SK-N-MC (cell line): ENCODE data around the gene TSPAN3.

ENCODE experiments used
- EZH2 ChIP-seq: fragments of 200-600 bp; sonication (generic); IDR thresholded peaks from one replicate; pipeline ENCODE4 v1.6.1; 2017; ENCODE audit warnings: antibody characterized with exemption
- FOXP2 ChIP-seq: optimal IDR thresholded peaks from 2 replicates; pipeline ENCODE3; 2011; ENCODE audit warnings: mild to moderate bottlenecking, moderate library complexity; ENCODE audit not compliant: insufficient read depth; ENCODE audit errors: extremely low read length, control extremely low read depth
- POLR2AphosphoS5 ChIP-seq: IDR thresholded peaks from 2 replicates; pipeline ENCODE4 v1.6.1; 2012; ENCODE audit warnings: mild to moderate bottlenecking, low read depth, low read length, borderline replicate concordance

GRCh38 chr15:77032647-77033416, 38.1 kb downstream of the TSPAN3 start:
- TF ChIP-seq EZH2, result no peak
- no peak for TF ChIP-seq POLR2AphosphoS5
- TF ChIP-seq FOXP2, result no peak
